Inferior parietal cortex (tissue), 1 donor: ENCODE results near the gene LRRK2.

Source experiments
- DNase-seq: peaks from one replicate; pipeline ENCODE4 v3.0.0-alpha.2; 2016; ENCODE audit errors: extremely low spot score

LRRK2 gene

DNA sequence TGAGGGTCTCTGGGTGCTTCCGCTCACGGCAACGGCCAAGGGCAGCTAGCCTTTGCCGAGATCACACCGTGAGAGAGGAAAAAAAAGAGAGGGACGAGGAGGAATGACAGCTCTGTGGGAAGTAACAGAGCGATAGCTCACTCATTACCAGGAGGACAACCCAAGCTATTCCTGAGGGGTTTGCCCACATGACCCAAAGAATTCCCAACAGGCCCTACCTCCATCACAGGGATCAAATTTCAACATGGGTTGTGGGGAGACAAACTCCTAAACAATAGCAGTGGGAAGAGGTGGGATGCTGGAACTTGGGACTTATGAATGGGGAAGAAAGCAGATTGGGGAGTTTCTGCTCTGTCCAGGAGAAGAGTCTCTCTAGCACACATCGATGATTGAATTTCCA lies 180.6 kb downstream of the LRRK2 start:
- DNase-seq: no peak
